NCI-H2227 (cell line): Measurements from ENCODE around the gene MTUS2.
"Not testable (repeated sequence)": the region's sequence is repeated elsewhere in the genome, so short reads cannot be mapped to it uniquely, and the experiment has no call there.

Experiments used
- DNase-seq: peaks from one replicate; lab custom pipeline; 2025; ENCODE audit not compliant: unreplicated experiment; lab: John Stamatoyannopoulos, UW

The MTUS2 gene

GRCh38 chr13:28955264-28955966, 135.3 kb downstream of the MTUS2 start:
- DNase-seq, result no peak

GRCh38 chr13:28958018-28958417, 137.9 kb downstream of the MTUS2 start:
- no peak for DNase-seq

- no peak for DNase-seq
These were observed 138.3 kb downstream of the MTUS2 start for GRCh38 chr13:28958441-28958840.

- DNase-seq, result no peak
These were observed 143.9 kb downstream of the MTUS2 start for GRCh38 chr13:28964052-28964451.

- DNase-seq, result no peak
These were observed 144.7 kb downstream of the MTUS2 start for GRCh38 chr13:28964803-28965202.

GRCh38 chr13:28967029-28967915, 147.1 kb downstream of the MTUS2 start:
- no peak for DNase-seq

- DNase-seq, result no peak
These were observed 156.1 kb downstream of the MTUS2 start for GRCh38 chr13:28976195-28976594.

GRCh38 chr13:28976636-28977035, 156.5 kb downstream of the MTUS2 start:
- DNase-seq, result no peak

GRCh38 chr13:28978574-28978973, 158.4 kb downstream of the MTUS2 start:
- no peak for DNase-seq

- DNase-seq, result no peak
These were observed 161.4 kb downstream of the MTUS2 start for GRCh38 chr13:28981530-28981929.

- no peak for DNase-seq
These were observed 163.5 kb downstream of the MTUS2 start for GRCh38 chr13:28983641-28984040.

GRCh38 chr13:28984326-28984725, 164.2 kb downstream of the MTUS2 start:
- no peak for DNase-seq

- DNase-seq, result no peak
These were observed 164.7 kb downstream of the MTUS2 start for GRCh38 chr13:28984825-28985224.

GRCh38 chr13:28990378-28990777, 170.2 kb downstream of the MTUS2 start:
- DNase-seq, result not testable (repeated sequence)

GRCh38 chr13:28991764-28992163, 171.6 kb downstream of the MTUS2 start:
- DNase-seq, result no peak

- no peak for DNase-seq
These were observed 180.7 kb downstream of the MTUS2 start for GRCh38 chr13:29000826-29001225.

- DNase-seq, result no peak
These were observed 185.1 kb downstream of the MTUS2 start for GRCh38 chr13:29005035-29005762.

- DNase-seq, result no peak
These were observed 185.6 kb downstream of the MTUS2 start for GRCh38 chr13:29005763-29006120.

GRCh38 chr13:29006359-29006850, 186.3 kb downstream of the MTUS2 start:
- DNase-seq, result no peak

GRCh38 chr13:29008296-29008695, 188.2 kb downstream of the MTUS2 start:
- DNase-seq, result no peak

- no peak for DNase-seq
These were observed 200.2 kb downstream of the MTUS2 start for GRCh38 chr13:29020314-29020713.

GRCh38 chr13:29021311-29021710, 201.2 kb downstream of the MTUS2 start:
- no peak for DNase-seq
